DOHH2 (cell line): ENCODE results near the gene KCNIP2.

ENCODE experiments used
- H3F3A ChIP-seq: fragments of 200-600 bp; sonication (generic), shearing (Covaris generic); 2 replicates; pipeline ENCODE4 v1.6.0; 2016; ENCODE audit warnings: antibody characterized with exemption, mild to moderate bottlenecking; ENCODE audit not compliant: control insufficient read depth, insufficient read depth
- H3K27ac ChIP-seq: fragments of 200-600 bp; sonication (generic); 2 replicates; pipeline ENCODE4 v1.5.1; 2014; ENCODE audit warnings: low read depth, mild to moderate bottlenecking, low read length, moderate library complexity
- H3K27me3 ChIP-seq: fragments of 200-600 bp; sonication (generic); 2 replicates; pipeline ENCODE4 v1.6.1; 2014; ENCODE audit warnings: mild to moderate bottlenecking, low read length, mixed read lengths; ENCODE audit not compliant: control insufficient read depth
- H3K36me3 ChIP-seq: fragments of 200-600 bp; sonication (generic); 2 replicates; pipeline ENCODE4 v1.6.1; 2014; ENCODE audit warnings: mild to moderate bottlenecking, low read length, moderate library complexity, mixed read lengths; ENCODE audit not compliant: control insufficient read depth
- H3K4me1 ChIP-seq: fragments of 200-600 bp; sonication (generic); 2 replicates; pipeline ENCODE4 v1.6.1; 2014; ENCODE audit warnings: mild to moderate bottlenecking, low read length, mixed read lengths; ENCODE audit not compliant: control insufficient read depth
- H3K4me2 ChIP-seq: fragments of 200-600 bp; sonication (generic); 2 replicates; pipeline ENCODE4 v1.6.0; 2014; ENCODE audit warnings: mild to moderate bottlenecking, low read length, moderate library complexity
- H3K4me3 ChIP-seq: fragments of 200-600 bp; sonication (generic); 2 replicates; pipeline ENCODE4 v1.5.1; 2014; ENCODE audit warnings: mild to moderate bottlenecking, low read length, mixed read lengths
- H3K79me2 ChIP-seq: fragments of 200-600 bp; sonication (generic); 2 replicates; pipeline ENCODE4 v1.6.1; 2014; ENCODE audit warnings: mild to moderate bottlenecking, low read length, mixed read lengths; ENCODE audit not compliant: control insufficient read depth
- H3K9me2 ChIP-seq: fragments of 200-600 bp; sonication (generic); replicated peaks from 2 replicates; pipeline ENCODE4 v1.6.1; 2014; ENCODE audit warnings: mild to moderate bottlenecking, low read length, mixed read lengths; ENCODE audit not compliant: control insufficient read depth
- H3K9me3 ChIP-seq: fragments of 200-600 bp; sonication (generic); 2 replicates; pipeline ENCODE4 v1.6.1; 2014; ENCODE audit warnings: antibody characterized with exemption, low read length, mixed read lengths; ENCODE audit not compliant: control insufficient read depth, insufficient read depth
- H4K20me1 ChIP-seq: fragments of 200-600 bp; sonication (generic); 2 replicates; pipeline ENCODE4 v1.6.0; 2014; ENCODE audit warnings: low read depth, mild to moderate bottlenecking, antibody characterized with exemption, low read length, moderate library complexity; ENCODE audit not compliant: control insufficient read depth, insufficient read depth
- CTCF ChIP-seq: fragments of 200-600 bp; sonication (generic); IDR thresholded peaks from one replicate; pipeline ENCODE4 v1.5.1; 2014; ENCODE audit warnings: antibody characterized with exemption, mild to moderate bottlenecking, low read depth, low read length; ENCODE audit not compliant: poor library complexity, severe bottlenecking
- EZH2phosphoT487 ChIP-seq: fragments of 200-600 bp; sonication (generic); IDR thresholded peaks from 2 replicates; pipeline ENCODE4 v1.6.1; 2017; ENCODE audit warnings: borderline replicate concordance, mild to moderate bottlenecking, antibody characterized with exemption, low read length, moderate library complexity, mixed read lengths

KCNIP2 gene

GRCh38 chr10:101881036-101881774 is 37.6 kb upstream of the KCNIP2 start:
- H3K27ac ChIP-seq = no peak overlapping the region
- no peaks in the 10 kb centered on the region for H3K36me3 ChIP-seq
- TF ChIP-seq CTCF (no peak), EZH2phosphoT487 (no peak)
- H3K4me3 ChIP-seq = no peak overlapping the region
- no peaks in the 10 kb centered on the region for H3K27me3 ChIP-seq
- H3K9me2 ChIP-seq = no peaks in the 10 kb centered on the region
- no peak overlapping the region for H3K4me2 ChIP-seq
- H4K20me1 ChIP-seq = no peaks in the 10 kb centered on the region
- no peaks in the 10 kb centered on the region for H3K79me2 ChIP-seq
- no peaks in the 10 kb centered on the region for H3K9me3 ChIP-seq
- H3F3A ChIP-seq = no peaks in the 10 kb centered on the region
- peaks cover 6% of the 10 kb centered on the region for H3K4me1 ChIP-seq

- Histone ChIP-seq H3K36me3 (no peaks in the 10 kb centered on the region), H3F3A (no peaks in the 10 kb centered on the region), H3K4me2 (no peak overlapping the region), H3K27me3 (no peaks in the 10 kb centered on the region), H4K20me1 (no peaks in the 10 kb centered on the region), H3K9me3 (no peaks in the 10 kb centered on the region), H3K27ac (no peak overlapping the region), H3K4me3 (no peak overlapping the region), H3K4me1 (peaks cover 11% of the 10 kb centered on the region), H3K9me2 (no peaks in the 10 kb centered on the region), H3K79me2 (no peaks in the 10 kb centered on the region)
- TF ChIP-seq CTCF = no peak
- no peak for TF ChIP-seq EZH2phosphoT487
These were observed 36.6 kb upstream of the KCNIP2 start for GRCh38 chr10:101880232-101880573.

GRCh38 chr10:101879456-101880231 is 36.0 kb upstream of the KCNIP2 start:
- H3K27ac ChIP-seq = no peak overlapping the region
- TF ChIP-seq EZH2phosphoT487 = no peak
- no peaks in the 10 kb centered on the region for H3K9me2 ChIP-seq
- H4K20me1 ChIP-seq = no peaks in the 10 kb centered on the region
- no peak overlapping the region for H3K4me3 ChIP-seq
- H3K27me3 ChIP-seq = no peaks in the 10 kb centered on the region
- H3K9me3 ChIP-seq = no peaks in the 10 kb centered on the region
- no peaks in the 10 kb centered on the region for H3F3A ChIP-seq
- peaks cover 15% of the 10 kb centered on the region for H3K4me1 ChIP-seq
- no peaks in the 10 kb centered on the region for H3K79me2 ChIP-seq
- no peak overlapping the region for H3K4me2 ChIP-seq
- no peaks in the 10 kb centered on the region for H3K36me3 ChIP-seq

- no peaks in the 10 kb centered on the region for H3K9me3 ChIP-seq
- peaks cover 15% of the 10 kb centered on the region for H3K4me1 ChIP-seq
- H3K4me3 ChIP-seq = no peak overlapping the region
- H3K4me2 ChIP-seq = no peak overlapping the region
- H3K27ac ChIP-seq = no peak overlapping the region
- H3K27me3 ChIP-seq = no peaks in the 10 kb centered on the region
- H4K20me1 ChIP-seq = no peaks in the 10 kb centered on the region
- no peaks in the 10 kb centered on the region for H3K9me2 ChIP-seq
- no peak for TF ChIP-seq CTCF
- no peak for TF ChIP-seq EZH2phosphoT487
- no peaks in the 10 kb centered on the region for H3F3A ChIP-seq
- no peaks in the 10 kb centered on the region for H3K36me3 ChIP-seq
- no peaks in the 10 kb centered on the region for H3K79me2 ChIP-seq
These were observed 35.3 kb upstream of the KCNIP2 start for GRCh38 chr10:101878869-101879268.
